HEK293 (cell line): ENCODE data around the gene ZNF200.

Experiments
- BCL11A ChIP-seq: fragments of 450-650 bp; formaldehyde crosslinking; IDR thresholded peaks from 2 replicates; pipeline ENCODE4 v1.5.1; 2016; ENCODE audit warnings: low read depth, missing biosample characterization, missing genetic modification characterization
- BCL11B ChIP-seq: fragments of 450-650 bp; formaldehyde crosslinking; IDR thresholded peaks from 2 replicates; pipeline ENCODE4 v1.5.1; 2016; ENCODE audit warnings: low read depth, missing biosample characterization, missing genetic modification characterization
- GLI4 ChIP-seq: fragments of 450-650 bp; formaldehyde crosslinking; IDR thresholded peaks from 2 replicates; pipeline ENCODE4 v1.5.1; 2016; ENCODE audit warnings: missing biosample characterization, missing genetic modification characterization
- GLIS2 ChIP-seq: fragments of 450-650 bp; formaldehyde crosslinking; IDR thresholded peaks from 2 replicates; pipeline ENCODE4 v1.5.1; 2016; ENCODE audit warnings: missing biosample characterization, missing genetic modification characterization
- KLF16 ChIP-seq: fragments of 450-650 bp; formaldehyde crosslinking; IDR thresholded peaks from 2 replicates; pipeline ENCODE4 v1.5.1; 2017; ENCODE audit warnings: missing biosample characterization, missing genetic modification characterization
- MZF1 ChIP-seq: fragments of 450-650 bp; formaldehyde crosslinking; IDR thresholded peaks from 2 replicates; pipeline ENCODE4 v1.5.1; 2017; ENCODE audit warnings: missing biosample characterization, missing genetic modification characterization, borderline replicate concordance
- SP2 ChIP-seq: fragments of 450-650 bp; formaldehyde crosslinking; IDR thresholded peaks from 2 replicates; pipeline ENCODE4 v1.5.1; 2016; ENCODE audit warnings: missing biosample characterization, missing genetic modification characterization
- YY1 ChIP-seq: fragments of 450-650 bp; formaldehyde crosslinking; IDR thresholded peaks from 2 replicates; pipeline ENCODE4 v1.5.1; 2018; ENCODE audit warnings: missing biosample characterization, missing genetic modification characterization
- ZBTB26 ChIP-seq: fragments of 450-650 bp; formaldehyde crosslinking; optimal IDR thresholded peaks from 2 replicates; pipeline ENCODE3; 2016; ENCODE audit warnings: missing biosample characterization, mild to moderate bottlenecking, missing genetic modification characterization
- ZBTB44 ChIP-seq: fragments of 450-650 bp; IDR thresholded peaks from 2 replicates; pipeline ENCODE4 v1.5.1; 2018; ENCODE audit warnings: missing biosample characterization, mild to moderate bottlenecking, missing genetic modification characterization
- ZBTB48 ChIP-seq: fragments of 450-650 bp; formaldehyde crosslinking; IDR thresholded peaks from 2 replicates; pipeline ENCODE4 v1.5.1; 2016; ENCODE audit warnings: missing biosample characterization, missing genetic modification characterization
- ZBTB8A ChIP-seq: fragments of 450-650 bp; formaldehyde crosslinking; IDR thresholded peaks from 2 replicates; pipeline ENCODE4 v1.5.1; 2016; ENCODE audit warnings: missing biosample characterization, missing genetic modification characterization
- ZFP69B ChIP-seq: fragments of 450-650 bp; formaldehyde crosslinking; IDR thresholded peaks from 2 replicates; pipeline ENCODE4 v1.5.1; 2016; ENCODE audit warnings: missing biosample characterization, missing genetic modification characterization
- ZNF24 ChIP-seq: fragments of 450-650 bp; formaldehyde crosslinking; IDR thresholded peaks from 2 replicates; pipeline ENCODE4 v1.5.1; 2016; ENCODE audit warnings: missing biosample characterization, missing genetic modification characterization
- ZNF37A ChIP-seq: fragments of 450-650 bp; IDR thresholded peaks from 2 replicates; pipeline ENCODE4 v1.5.1; 2018; ENCODE audit warnings: missing biosample characterization, missing genetic modification characterization
- ZNF426 ChIP-seq: fragments of 450-650 bp; formaldehyde crosslinking; IDR thresholded peaks from 2 replicates; pipeline ENCODE4 v1.5.1; 2017; ENCODE audit warnings: missing biosample characterization, missing genetic modification characterization, mild to moderate bottlenecking, inconsistent platforms, moderate library complexity
- ZNF449 ChIP-seq: fragments of 450-650 bp; formaldehyde crosslinking; IDR thresholded peaks from 2 replicates; pipeline ENCODE4 v1.5.1; 2017; ENCODE audit warnings: missing biosample characterization, mild to moderate bottlenecking, missing genetic modification characterization, moderate library complexity
- ZNF585B ChIP-seq: fragments of 450-650 bp; formaldehyde crosslinking; IDR thresholded peaks from 2 replicates; pipeline ENCODE4 v1.5.1; 2016; ENCODE audit warnings: missing biosample characterization, missing genetic modification characterization
- ZNF639 ChIP-seq: fragments of 450-650 bp; formaldehyde crosslinking; IDR thresholded peaks from 2 replicates; pipeline ENCODE4 v1.5.1; 2016; ENCODE audit warnings: missing biosample characterization, missing genetic modification characterization
- ZNF660 ChIP-seq: fragments of 450-650 bp; IDR thresholded peaks from 2 replicates; pipeline ENCODE4 v1.5.1; 2018; ENCODE audit warnings: missing biosample characterization, mild to moderate bottlenecking, missing genetic modification characterization
- ZNF664 ChIP-seq: fragments of 450-650 bp; formaldehyde crosslinking; IDR thresholded peaks from 2 replicates; pipeline ENCODE4 v1.5.1; 2016; ENCODE audit warnings: missing biosample characterization, missing genetic modification characterization
- ZNF830 ChIP-seq: fragments of 450-650 bp; IDR thresholded peaks from 2 replicates; pipeline ENCODE4 v1.5.0; 2018; ENCODE audit warnings: missing biosample characterization, missing genetic modification characterization, low read depth, mild to moderate bottlenecking, moderate library complexity
- ZSCAN23 ChIP-seq: fragments of 450-650 bp; formaldehyde crosslinking; IDR thresholded peaks from 2 replicates; pipeline ENCODE4 v1.5.1; 2016; ENCODE audit warnings: missing biosample characterization, missing genetic modification characterization
- TF ChIP-seq, protein P1 (sequence below): fragments of 450-650 bp; IDR thresholded peaks from 2 replicates; pipeline ENCODE4 v1.5.1; 2018; ENCODE audit warnings: missing biosample characterization, missing genetic modification characterization
- TF ChIP-seq, protein P2 (sequence below): fragments of 450-650 bp; formaldehyde crosslinking; IDR thresholded peaks from 2 replicates; pipeline ENCODE4 v1.5.1; 2017; ENCODE audit warnings: missing biosample characterization, missing genetic modification characterization

Gene ZNF200

GRCh38 chr16:3188925-3189825, 45.8 kb downstream of the ZNF200 start (continued):
- TF ChIP-seq, protein P1, sequence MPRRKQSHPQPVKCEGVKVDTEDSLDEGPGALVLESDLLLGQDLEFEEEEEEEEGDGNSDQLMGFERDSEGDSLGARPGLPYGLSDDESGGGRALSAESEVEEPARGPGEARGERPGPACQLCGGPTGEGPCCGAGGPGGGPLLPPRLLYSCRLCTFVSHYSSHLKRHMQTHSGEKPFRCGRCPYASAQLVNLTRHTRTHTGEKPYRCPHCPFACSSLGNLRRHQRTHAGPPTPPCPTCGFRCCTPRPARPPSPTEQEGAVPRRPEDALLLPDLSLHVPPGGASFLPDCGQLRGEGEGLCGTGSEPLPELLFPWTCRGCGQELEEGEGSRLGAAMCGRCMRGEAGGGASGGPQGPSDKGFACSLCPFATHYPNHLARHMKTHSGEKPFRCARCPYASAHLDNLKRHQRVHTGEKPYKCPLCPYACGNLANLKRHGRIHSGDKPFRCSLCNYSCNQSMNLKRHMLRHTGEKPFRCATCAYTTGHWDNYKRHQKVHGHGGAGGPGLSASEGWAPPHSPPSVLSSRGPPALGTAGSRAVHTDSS: 0 out of 2 replicates have a peak, but pooled peaks have one; percentile 9
- TF ChIP-seq ZFP69B (tag by site-specific recombination) (peak; percentile 54), ZNF37A (tag by site-specific recombination) (peak; percentile 61; the same call in 1 of the 2 replicates), SP2 (tag by site-specific recombination) (peak; percentile 85), ZBTB48 (tag by site-specific recombination) (peak; percentile 72), ZBTB8A (tag by site-specific recombination) (peak; percentile 86), ZNF660 (peak; percentile 92), ZSCAN23 (peak; percentile 66; the same call in 1 of the 2 replicates), YY1 (tag by site-specific recombination) (peak; percentile 62), GLI4 (tag by site-specific recombination) (0 out of 2 replicates have a peak, but pooled peaks have one; percentile 46), ZBTB26 (tag by site-specific recombination) (peak; percentile 60), ZNF664 (tag by site-specific recombination) (no peak), ZNF426 (tag by site-specific recombination) (0 out of 2 replicates have a peak, but pooled peaks have one; percentile 3), KLF16 (tag by site-specific recombination) (peak; percentile 83), ZNF585B (tag by site-specific recombination) (no peak), ZNF24 (no peak; the same call in 1 of the 2 replicates), GLIS2 (peak; percentile 43; the same call in 1 of the 2 replicates), ZNF639 (no peak), BCL11B (tag by site-specific recombination) (0 out of 2 replicates have a peak, but pooled peaks have one; percentile 65), BCL11A (tag by site-specific recombination) (no peak), MZF1 (tag by site-specific recombination) (peak; percentile 74), ZNF449 (tag by site-specific recombination) (peak; percentile 45; the same call in 1 of the 2 replicates), ZBTB44 (tag by site-specific recombination) (peak; percentile 81; the same call in 1 of the 2 replicates), ZNF830 (tag by site-specific recombination) (no peak)
- TF ChIP-seq, protein P2, sequence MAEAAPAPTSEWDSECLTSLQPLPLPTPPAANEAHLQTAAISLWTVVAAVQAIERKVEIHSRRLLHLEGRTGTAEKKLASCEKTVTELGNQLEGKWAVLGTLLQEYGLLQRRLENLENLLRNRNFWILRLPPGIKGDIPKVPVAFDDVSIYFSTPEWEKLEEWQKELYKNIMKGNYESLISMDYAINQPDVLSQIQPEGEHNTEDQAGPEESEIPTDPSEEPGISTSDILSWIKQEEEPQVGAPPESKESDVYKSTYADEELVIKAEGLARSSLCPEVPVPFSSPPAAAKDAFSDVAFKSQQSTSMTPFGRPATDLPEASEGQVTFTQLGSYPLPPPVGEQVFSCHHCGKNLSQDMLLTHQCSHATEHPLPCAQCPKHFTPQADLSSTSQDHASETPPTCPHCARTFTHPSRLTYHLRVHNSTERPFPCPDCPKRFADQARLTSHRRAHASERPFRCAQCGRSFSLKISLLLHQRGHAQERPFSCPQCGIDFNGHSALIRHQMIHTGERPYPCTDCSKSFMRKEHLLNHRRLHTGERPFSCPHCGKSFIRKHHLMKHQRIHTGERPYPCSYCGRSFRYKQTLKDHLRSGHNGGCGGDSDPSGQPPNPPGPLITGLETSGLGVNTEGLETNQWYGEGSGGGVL (tag by site-specific recombination): 0 out of 2 replicates have a peak, but pooled peaks have one; percentile 15
